Spleen (tissue), 7 donors: Measurements from ENCODE around the gene KLHDC9.
A peak's percentile ranks its signal among the peaks of the same experiment; 100 is the strongest.

Source experiments
- POLR2A ChIP-seq, 3 donors: fragments of 450-650 bp; IDR thresholded peaks; one replicate each; pipeline ENCODE4 v1.5.1; 2017; ENCODE audit warnings: antibody characterized with exemption in 3 of 3, mild to moderate bottlenecking in 1 of 3
- POLR2AphosphoS5 ChIP-seq, 3 donors: sonication (generic); formaldehyde crosslinking; IDR thresholded peaks; one replicate each; pipeline ENCODE4 v1.5.1; 2017; ENCODE audit warnings: antibody characterized with exemption in 3 of 3
- TF ChIP-seq, protein P1 (sequence below), 11 experiments: fragments of 200-600 bp in 7 of 11; fragments of 450-650 bp in 4 of 11; sonication (generic) in 4 of 11; IDR thresholded peaks in 8 of 11; conservative IDR thresholded peaks in 3 of 11; 1 replicate in 7 of 11; 2 replicates in 4 of 11; pipeline versions ENCODE4 v1.4.0 to v1.8.0; 2016 to 2021; ENCODE audit warnings: antibody characterized with exemption in 11 of 11, inconsistent platforms in 4 of 11, mild to moderate bottlenecking in 1 of 11
- donor health status: DM: no; HTN: no; CAD: no; lungs with moderate emphysema.
- donor health status: DM: no; HTN: no; CAD: no.
- donor health status: DM: no; HTN: no; CAD: no.

- TF ChIP-seq POLR2AphosphoS5 (IDR thresholded peaks at IDR 0.05), result peak; percentile 98 to 100 (median 99)
- TF ChIP-seq, protein P1, sequence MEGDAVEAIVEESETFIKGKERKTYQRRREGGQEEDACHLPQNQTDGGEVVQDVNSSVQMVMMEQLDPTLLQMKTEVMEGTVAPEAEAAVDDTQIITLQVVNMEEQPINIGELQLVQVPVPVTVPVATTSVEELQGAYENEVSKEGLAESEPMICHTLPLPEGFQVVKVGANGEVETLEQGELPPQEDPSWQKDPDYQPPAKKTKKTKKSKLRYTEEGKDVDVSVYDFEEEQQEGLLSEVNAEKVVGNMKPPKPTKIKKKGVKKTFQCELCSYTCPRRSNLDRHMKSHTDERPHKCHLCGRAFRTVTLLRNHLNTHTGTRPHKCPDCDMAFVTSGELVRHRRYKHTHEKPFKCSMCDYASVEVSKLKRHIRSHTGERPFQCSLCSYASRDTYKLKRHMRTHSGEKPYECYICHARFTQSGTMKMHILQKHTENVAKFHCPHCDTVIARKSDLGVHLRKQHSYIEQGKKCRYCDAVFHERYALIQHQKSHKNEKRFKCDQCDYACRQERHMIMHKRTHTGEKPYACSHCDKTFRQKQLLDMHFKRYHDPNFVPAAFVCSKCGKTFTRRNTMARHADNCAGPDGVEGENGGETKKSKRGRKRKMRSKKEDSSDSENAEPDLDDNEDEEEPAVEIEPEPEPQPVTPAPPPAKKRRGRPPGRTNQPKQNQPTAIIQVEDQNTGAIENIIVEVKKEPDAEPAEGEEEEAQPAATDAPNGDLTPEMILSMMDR (IDR thresholded peaks at IDR 0.05 in 8 of 11, conservative IDR thresholded peaks at IDR 0.05 in 3 of 11), result peak in 3 of 11 experiments; percentile 8 to 41 (median 16)
- TF ChIP-seq POLR2A (IDR thresholded peaks at IDR 0.05), result peak; percentile 64 to 77 (median 65)
These were observed 19.8 kb downstream of the KLHDC9 start, which contains the start of the genes NIT1 and PFDN2 for GRCh38 chr1:161117759-161118581.
